ENCODE results near the gene F13A1. TPM values are rescaled to one million over a fixed set of nuclear protein-coding genes. Genes with fewer than 3 reads are reported as not detected.
"Not testable (repeated sequence)": the region's sequence is repeated elsewhere in the genome, so short reads cannot be mapped to it uniquely, and the experiment has no call there.

F13A1 gene
- total RNA-seq, 4 donors from 2014 or later, result 94.2 to 147 (median 113) TPM

DNA sequence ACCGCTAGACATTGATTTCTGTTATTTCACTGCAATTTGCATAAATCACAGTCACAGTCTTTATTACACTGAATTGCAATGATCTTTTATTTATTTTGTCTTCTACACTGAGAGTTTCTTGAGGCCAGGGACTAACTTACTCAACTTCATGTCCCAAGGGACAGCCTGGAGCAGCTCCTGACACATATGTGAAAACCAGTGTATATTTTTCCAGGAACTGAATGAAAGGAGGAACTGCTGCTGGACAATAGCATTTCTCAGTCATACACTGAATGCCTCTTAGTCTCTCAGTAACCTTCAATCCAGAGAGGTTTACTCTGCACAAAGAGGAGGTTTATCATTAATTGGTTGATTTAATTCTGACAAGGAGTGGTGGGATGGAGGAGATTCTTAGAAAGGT lies 5.9 kb downstream of the F13A1 start:
- no peak for DNase-seq (ENCODE audit: low spot score in 2 of 2)
- Histone ChIP-seq H3K36me3 (no peaks in the 10 kb centered on the region), H3K4me1 (peaks cover 0 to 6% (median 0%) of the 10 kb centered on the region in 4 donors), H3K4me3 (no peak overlapping the region), H3K27ac (no peak overlapping the region), H3K27me3 (peaks cover 0 to 1% of the 10 kb centered on the region in 2 donors), H3K9me3 (no peaks in the 10 kb centered on the region)
- WGBS, 2 donors, result 75 to 90% methylated on average over 1 of the region's 1 CpG
- TF ChIP-seq POLR2A (IDR thresholded peaks at IDR 0.05), result no peak
- TF ChIP-seq, protein P1, sequence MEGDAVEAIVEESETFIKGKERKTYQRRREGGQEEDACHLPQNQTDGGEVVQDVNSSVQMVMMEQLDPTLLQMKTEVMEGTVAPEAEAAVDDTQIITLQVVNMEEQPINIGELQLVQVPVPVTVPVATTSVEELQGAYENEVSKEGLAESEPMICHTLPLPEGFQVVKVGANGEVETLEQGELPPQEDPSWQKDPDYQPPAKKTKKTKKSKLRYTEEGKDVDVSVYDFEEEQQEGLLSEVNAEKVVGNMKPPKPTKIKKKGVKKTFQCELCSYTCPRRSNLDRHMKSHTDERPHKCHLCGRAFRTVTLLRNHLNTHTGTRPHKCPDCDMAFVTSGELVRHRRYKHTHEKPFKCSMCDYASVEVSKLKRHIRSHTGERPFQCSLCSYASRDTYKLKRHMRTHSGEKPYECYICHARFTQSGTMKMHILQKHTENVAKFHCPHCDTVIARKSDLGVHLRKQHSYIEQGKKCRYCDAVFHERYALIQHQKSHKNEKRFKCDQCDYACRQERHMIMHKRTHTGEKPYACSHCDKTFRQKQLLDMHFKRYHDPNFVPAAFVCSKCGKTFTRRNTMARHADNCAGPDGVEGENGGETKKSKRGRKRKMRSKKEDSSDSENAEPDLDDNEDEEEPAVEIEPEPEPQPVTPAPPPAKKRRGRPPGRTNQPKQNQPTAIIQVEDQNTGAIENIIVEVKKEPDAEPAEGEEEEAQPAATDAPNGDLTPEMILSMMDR (IDR thresholded peaks at IDR 0.05), result no peak
- TF ChIP-seq EP300 (IDR thresholded peaks at IDR 0.05), result no peak

DNA sequence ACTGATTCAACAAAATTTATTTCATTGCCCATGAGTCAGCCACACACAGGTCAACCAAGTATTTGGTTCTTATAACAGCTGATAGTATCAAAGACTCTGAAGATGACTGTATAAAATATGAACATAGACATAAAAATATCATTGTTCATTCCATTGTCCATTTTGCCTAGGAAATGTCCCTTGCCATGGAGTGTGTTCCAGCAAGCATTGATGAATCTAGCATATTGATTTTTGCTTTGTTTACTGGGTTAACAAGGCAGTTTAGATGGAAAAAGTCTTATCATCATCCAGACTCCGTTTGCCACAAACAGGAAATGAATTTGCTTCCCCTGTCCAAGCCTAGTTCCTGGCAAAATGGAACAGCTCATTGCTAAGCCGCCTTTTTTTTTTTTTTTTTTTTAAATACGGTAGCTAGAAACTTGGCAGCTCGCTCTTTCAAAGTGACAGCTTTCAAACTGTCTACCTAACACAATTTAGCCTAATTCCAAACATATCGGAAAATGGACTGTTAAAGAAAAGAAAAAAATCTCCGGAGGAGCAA lies 7.5 kb downstream of the F13A1 start:
- no peaks in the 10 kb centered on the region for H3K27me3 ChIP-seq
- H3K9me3 ChIP-seq, result no peaks in the 10 kb centered on the region
- H3K36me3 ChIP-seq, result no peaks in the 10 kb centered on the region
- WGBS, 2 donors, result 50% methylated on average over 6 of the region's 6 CpGs
- TF ChIP-seq EP300 (IDR thresholded peaks at IDR 0.05) (no peak), POLR2A (IDR thresholded peaks at IDR 0.05) (no peak)
- TF ChIP-seq, protein P1 (IDR thresholded peaks at IDR 0.05), result no peak
- H3K4me3 ChIP-seq, result no peak overlapping the region
- H3K4me1 ChIP-seq, result peaks cover 0 to 6% (median 0%) of the 10 kb centered on the region in 4 donors
- no peak overlapping the region for H3K27ac ChIP-seq
- no peak for DNase-seq (ENCODE audit: low spot score in 2 of 2)

DNA sequence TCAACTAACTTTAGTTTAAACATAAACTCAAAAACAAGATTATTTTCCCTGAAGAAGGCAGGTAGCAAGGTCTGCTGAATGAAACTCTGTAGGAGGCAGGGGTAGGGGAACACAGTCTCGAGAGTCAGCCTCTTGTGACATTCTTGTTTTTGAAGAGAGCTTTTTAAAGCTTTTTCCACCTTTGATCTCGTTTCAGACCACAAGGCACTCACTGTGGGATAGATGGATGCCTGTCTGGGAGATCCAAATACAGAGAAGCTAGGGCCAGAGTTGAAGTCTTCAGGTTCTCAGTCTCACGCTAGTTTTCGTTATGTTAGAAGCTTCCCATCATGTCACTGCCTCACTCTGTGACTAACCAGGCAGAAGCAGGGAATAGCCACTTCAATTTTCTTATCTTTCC lies 14.9 kb downstream of the F13A1 start:
- H3K4me3 ChIP-seq, result no peak overlapping the region
- no peak overlapping the region for H3K27ac ChIP-seq
- no peaks in the 10 kb centered on the region for H3K27me3 ChIP-seq
- WGBS, 2 donors, result 53 to 62% methylated on average over 4 of the region's 4 CpGs
- no peak for DNase-seq (ENCODE audit: low spot score in 2 of 2)
- H3K9me3 ChIP-seq, result no peaks in the 10 kb centered on the region
- no peaks in the 10 kb centered on the region for H3K4me1 ChIP-seq
- no peak for TF ChIP-seq POLR2A (IDR thresholded peaks at IDR 0.05)
- TF ChIP-seq, protein P1 (IDR thresholded peaks at IDR 0.05), result no peak
- no peak for TF ChIP-seq EP300 (IDR thresholded peaks at IDR 0.05)
- H3K36me3 ChIP-seq, result no peaks in the 10 kb centered on the region

DNA sequence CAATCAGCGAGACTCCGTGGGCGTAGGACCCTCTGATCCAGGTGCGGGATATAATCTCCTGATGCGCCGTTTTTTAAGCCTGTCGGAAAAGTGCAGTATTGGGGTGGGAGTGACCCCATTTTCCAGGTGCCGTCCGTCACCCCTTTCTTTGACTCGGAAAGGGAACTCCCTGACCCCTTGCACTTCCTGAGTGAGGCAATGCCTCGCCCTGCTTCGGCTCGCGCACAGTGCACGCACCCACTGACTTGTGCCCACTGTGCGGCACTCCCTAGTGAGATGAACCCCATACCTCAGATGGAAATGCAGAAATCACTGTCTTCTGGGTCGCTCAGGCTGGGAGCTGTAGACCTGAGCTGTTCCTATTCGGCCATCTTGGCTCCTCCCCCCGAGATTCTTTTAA lies 20.1 kb downstream of the F13A1 start:
- not testable (repeated sequence) for H3K4me1 ChIP-seq; DNase-seq (ENCODE audit: low spot score in 2 of 2); H3K27ac ChIP-seq; H3K9me3 ChIP-seq; H3K4me3 ChIP-seq; H3K27me3 ChIP-seq; H3K36me3 ChIP-seq
- WGBS, 2 donors, result 92 to 93% methylated on average over 19 of the region's 19 CpGs

DNA sequence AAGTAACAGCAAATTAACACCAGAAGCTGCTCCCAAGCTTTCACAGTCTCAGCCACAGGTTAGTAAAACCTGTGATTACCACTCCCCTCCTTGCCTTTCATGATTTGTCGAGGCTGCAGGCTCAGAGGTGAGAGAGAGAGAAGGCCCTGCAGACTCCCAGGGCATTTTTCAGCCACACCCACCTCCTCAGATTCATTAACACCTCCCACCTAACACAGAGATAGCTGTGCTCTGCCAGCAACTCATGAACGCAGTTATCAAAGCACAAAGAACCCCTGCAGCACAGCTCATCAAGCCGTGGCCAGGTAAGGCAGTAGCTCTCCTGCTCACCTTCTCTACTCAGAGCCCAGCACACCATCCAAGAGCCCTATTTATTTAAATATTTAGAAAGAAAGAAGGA lies 27.1 kb downstream of the F13A1 start:
- Histone ChIP-seq H3K9me3 (no peaks in the 10 kb centered on the region), H3K4me1 (no peaks in the 10 kb centered on the region), H3K27ac (no peak overlapping the region), H3K4me3 (no peak overlapping the region), H3K36me3 (no peaks in the 10 kb centered on the region), H3K27me3 (no peaks in the 10 kb centered on the region)
- no peak for TF ChIP-seq EP300 (IDR thresholded peaks at IDR 0.05)
- TF ChIP-seq POLR2A (IDR thresholded peaks at IDR 0.05), result no peak
- TF ChIP-seq, protein P1 (IDR thresholded peaks at IDR 0.05), result no peak
- 27 to 45% methylated on average over 3 of the region's 3 CpGs for WGBS, 2 donors
- DNase-seq (ENCODE audit: low spot score in 2 of 2), result no peak

DNA sequence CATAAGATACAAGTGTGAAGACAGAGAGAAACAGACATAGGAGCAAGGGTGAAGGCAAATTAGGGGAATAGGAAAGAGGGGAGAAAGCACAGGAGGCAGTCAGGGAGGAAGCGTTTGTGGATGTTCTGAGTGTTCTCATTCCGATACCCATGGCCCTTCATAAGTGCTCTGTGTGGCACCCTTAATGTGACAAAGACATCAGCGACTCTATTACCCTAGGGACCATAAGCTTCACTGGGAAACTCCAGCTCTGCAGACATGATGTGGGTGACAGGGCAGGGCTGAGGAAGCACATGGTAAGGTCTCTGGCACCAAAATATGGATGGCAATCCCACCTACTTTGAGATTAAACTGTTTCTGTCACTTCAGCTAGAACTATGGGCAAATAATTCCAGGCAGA lies 33.0 kb downstream of the F13A1 start:
- H3K4me1 ChIP-seq, result peaks cover 0 to 7% (median 2%) of the 10 kb centered on the region in 4 donors
- no peak for DNase-seq (ENCODE audit: low spot score in 2 of 2)
- no peaks in the 10 kb centered on the region for H3K27me3 ChIP-seq
- H3K9me3 ChIP-seq, result no peaks in the 10 kb centered on the region
- TF ChIP-seq, protein P1 (IDR thresholded peaks at IDR 0.05), result no peak
- TF ChIP-seq EP300 (IDR thresholded peaks at IDR 0.05), result no peak
- no peak for TF ChIP-seq POLR2A (IDR thresholded peaks at IDR 0.05)
- H3K4me3 ChIP-seq, result no peak overlapping the region
- no peaks in the 10 kb centered on the region for H3K36me3 ChIP-seq
- no peak overlapping the region for H3K27ac ChIP-seq
- WGBS, 2 donors, result 83 to 85% methylated on average over 3 of the region's 3 CpGs
